ENCODE data around the gene ARHGEF19. TPM values are rescaled to one million over a fixed set of nuclear protein-coding genes. Genes with fewer than 3 reads are reported as not detected.
"Not testable (repeated sequence)": the region's sequence is repeated elsewhere in the genome, so short reads cannot be mapped to it uniquely, and the experiment has no call there.

Gene ARHGEF19
- total and polyA plus RNA-seq, 5 donors = 2.2 to 4.3 (median 2.7) TPM

DNA sequence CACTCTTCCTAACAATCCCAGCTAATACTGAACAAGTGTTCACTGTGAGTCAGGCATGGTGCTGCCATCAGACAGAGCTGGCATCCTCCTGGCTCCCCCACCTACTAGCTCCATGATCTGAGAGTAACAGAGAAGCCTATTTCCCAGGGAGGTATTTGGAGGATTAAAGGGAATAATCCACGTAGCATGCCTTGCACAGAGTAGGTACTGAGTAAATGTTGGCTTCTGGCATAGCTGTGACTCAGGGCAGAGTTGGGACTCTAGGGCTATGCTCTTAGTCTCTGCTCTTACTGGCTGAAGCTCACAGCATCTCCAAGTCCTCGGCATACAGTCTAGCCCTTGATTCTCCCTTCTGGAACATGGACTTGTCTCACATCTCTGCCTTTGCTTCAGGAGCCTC is 8.2 kb downstream of the ARHGEF19 start:
- no peak for ATAC-seq
- intact Hi-C loops (cut with DNase I) = no loop called here
- WGBS = 91% methylated on average over 2 of the region's 2 CpGs
- DNase-seq = no peak
- H3K4me3 ChIP-seq (ENCODE audit: low read length) = no peak overlapping the region
- no peaks in the 10 kb centered on the region for H3K27me3 ChIP-seq (ENCODE audit: control insufficient read depth, insufficient read depth)
- no peaks in the 10 kb centered on the region for H3K9me3 ChIP-seq (ENCODE audit: control insufficient read depth, low read length)
- H3K27ac ChIP-seq (ENCODE audit: low read length) = no peak overlapping the region
- peaks cover 2% of the 10 kb centered on the region for H3K4me1 ChIP-seq (ENCODE audit: control insufficient read depth, insufficient read depth, low read length)

- H3K4me1 ChIP-seq (ENCODE audit: control insufficient read depth, insufficient read depth, low read length) = peaks cover 2% of the 10 kb centered on the region
- H3K9me3 ChIP-seq (ENCODE audit: control insufficient read depth, low read length) = no peaks in the 10 kb centered on the region
- ATAC-seq = no peak
- DNase-seq = no peak
- no peak overlapping the region for H3K27ac ChIP-seq (ENCODE audit: low read length)
- H3K4me3 ChIP-seq (ENCODE audit: low read length) = no peak overlapping the region
- no peaks in the 10 kb centered on the region for H3K27me3 ChIP-seq (ENCODE audit: control insufficient read depth, insufficient read depth)
- 51% methylated on average over 3 of the region's 3 CpGs for WGBS
- intact Hi-C loops (cut with DNase I) = no loop called here
Observed at GRCh38 chr1:16203550-16203949, 8.9 kb downstream of the ARHGEF19 start.

DNA sequence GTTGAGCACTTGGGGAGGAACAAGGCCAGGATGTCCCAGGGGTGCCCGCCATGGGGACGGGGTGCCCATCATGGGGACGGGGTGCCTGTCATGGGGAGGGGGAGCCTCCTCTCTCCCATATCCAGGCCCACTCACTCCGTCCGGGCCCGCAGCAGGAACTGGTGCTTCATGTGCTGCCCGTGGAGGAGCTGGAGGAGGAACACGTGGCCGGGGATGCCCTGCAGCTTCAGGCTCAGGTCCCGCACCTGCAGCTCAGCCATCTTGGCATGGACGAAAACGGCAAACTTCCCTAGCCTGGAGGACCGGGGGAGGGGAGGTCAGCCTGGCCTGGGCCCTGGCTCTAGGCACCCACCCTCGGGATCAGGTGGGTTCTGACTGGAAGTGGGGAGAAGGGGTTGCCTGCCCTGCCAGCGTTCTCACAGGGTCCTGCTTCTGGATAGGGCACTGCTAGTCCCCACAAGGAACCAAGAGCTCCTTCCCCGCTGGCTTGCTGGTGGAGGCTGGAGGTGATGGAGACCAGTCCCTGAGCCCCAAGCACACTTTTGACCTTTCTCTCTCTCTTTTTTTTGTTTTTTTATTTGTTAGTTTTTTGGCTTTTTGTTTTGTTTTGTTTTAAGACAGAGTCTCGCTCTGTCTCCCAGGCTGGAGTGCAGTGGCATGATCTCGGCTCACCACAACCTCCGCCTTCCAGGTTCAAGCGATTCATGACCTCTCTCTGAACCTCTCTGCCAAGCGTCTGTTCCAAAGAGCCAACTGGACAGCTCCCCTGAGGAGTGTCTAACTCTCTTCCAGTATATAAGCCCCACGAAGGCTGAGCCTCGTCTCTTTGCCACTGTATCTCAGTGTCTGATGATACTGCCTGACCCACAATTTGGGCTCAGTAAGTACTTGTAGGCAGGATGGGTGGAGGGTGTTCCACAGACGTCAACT is 9.9 kb downstream of the ARHGEF19 start:
- WGBS = 80% methylated on average over 24 of the region's 24 CpGs
- intact Hi-C loops (cut with DNase I) = no loop called here
- Histone ChIP-seq H3K27ac (ENCODE audit: low read length) (no peak overlapping the region), H3K9me3 (ENCODE audit: control insufficient read depth, low read length) (no peaks in the 10 kb centered on the region), H3K4me3 (ENCODE audit: low read length) (no peak overlapping the region), H3K27me3 (ENCODE audit: control insufficient read depth, insufficient read depth) (no peaks in the 10 kb centered on the region), H3K4me1 (ENCODE audit: control insufficient read depth, insufficient read depth, low read length) (peaks cover 2% of the 10 kb centered on the region)
- DNase-seq = peak in 2 of 3 donors; percentile 53 to 61
- ATAC-seq = no peak

DNA sequence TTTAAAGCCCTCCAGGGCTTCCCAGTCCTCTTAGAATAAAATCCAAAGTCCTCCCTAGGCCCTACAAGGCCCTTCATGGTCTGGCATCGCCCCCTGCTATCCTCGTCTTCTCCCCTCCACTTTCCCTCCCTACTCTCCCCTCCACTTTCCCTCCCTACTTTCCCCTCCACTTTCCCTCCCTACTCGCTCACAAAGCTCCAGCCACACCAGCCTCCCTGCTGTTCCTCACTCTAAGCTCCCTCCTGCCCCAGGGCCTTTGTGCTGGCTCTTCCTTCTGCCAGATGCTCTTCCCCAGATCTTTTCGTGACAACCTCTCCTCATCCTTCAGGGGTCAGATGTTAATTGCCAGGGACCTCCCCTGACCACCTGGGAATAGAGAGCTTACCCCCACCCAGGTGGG is 12.8 kb downstream of the ARHGEF19 start:
- Histone ChIP-seq H3K27me3 (ENCODE audit: control insufficient read depth, insufficient read depth) (no peaks in the 10 kb centered on the region), H3K9me3 (ENCODE audit: control insufficient read depth, low read length) (no peaks in the 10 kb centered on the region), H3K27ac (ENCODE audit: low read length) (no peak overlapping the region), H3K4me3 (ENCODE audit: low read length) (no peak overlapping the region), H3K4me1 (ENCODE audit: control insufficient read depth, insufficient read depth, low read length) (no peaks in the 10 kb centered on the region)
- no peak for ATAC-seq
- WGBS = 94% methylated on average over 4 of the region's 4 CpGs
- intact Hi-C loops (cut with DNase I) = no loop called here
- DNase-seq = peak in 1 of 3 donors; percentile 25

- no peak overlapping the region for H3K27ac ChIP-seq (ENCODE audit: low read length)
- H3K4me1 ChIP-seq (ENCODE audit: control insufficient read depth, insufficient read depth, low read length) = no peaks in the 10 kb centered on the region
- H3K4me3 ChIP-seq (ENCODE audit: low read length) = no peak overlapping the region
- intact Hi-C loops (cut with DNase I) = no loop called here
- no peaks in the 10 kb centered on the region for H3K9me3 ChIP-seq (ENCODE audit: control insufficient read depth, low read length)
- 68% methylated on average over 1 of the region's 1 CpG for WGBS
- peak in 2 of 3 donors; percentile 16 to 30 for DNase-seq
- no peak for ATAC-seq
- no peaks in the 10 kb centered on the region for H3K27me3 ChIP-seq (ENCODE audit: control insufficient read depth, insufficient read depth)
Observed at GRCh38 chr1:16199157-16199501, 13.3 kb downstream of the ARHGEF19 start.

GRCh38 chr1:16198444-16199156 is 13.9 kb downstream of the ARHGEF19 start:
- Histone ChIP-seq H3K9me3 (ENCODE audit: control insufficient read depth, low read length) (no peaks in the 10 kb centered on the region), H3K27ac (ENCODE audit: low read length) (no peak overlapping the region), H3K27me3 (ENCODE audit: control insufficient read depth, insufficient read depth) (no peaks in the 10 kb centered on the region), H3K4me1 (ENCODE audit: control insufficient read depth, insufficient read depth, low read length) (no peaks in the 10 kb centered on the region), H3K4me3 (ENCODE audit: low read length) (no peak overlapping the region)
- ATAC-seq (no peak), DNase-seq (peak in 2 of 3 donors; percentile 32 to 43)
- 89% methylated on average over 8 of the region's 8 CpGs for WGBS
- intact Hi-C loops (cut with DNase I) = no loop called here

- WGBS = 64% methylated on average over 3 of the region's 3 CpGs
- DNase-seq (peak in 1 of 3 donors; percentile 18), ATAC-seq (no peak)
- no peaks in the 10 kb centered on the region for H3K27me3 ChIP-seq (ENCODE audit: control insufficient read depth, insufficient read depth)
- no peak overlapping the region for H3K27ac ChIP-seq (ENCODE audit: low read length)
- H3K9me3 ChIP-seq (ENCODE audit: control insufficient read depth, low read length) = no peaks in the 10 kb centered on the region
- intact Hi-C loops (cut with DNase I) = no loop called here
- H3K4me1 ChIP-seq (ENCODE audit: control insufficient read depth, insufficient read depth, low read length) = no peaks in the 10 kb centered on the region
- H3K4me3 ChIP-seq (ENCODE audit: low read length) = no peak overlapping the region
Observed at GRCh38 chr1:16196874-16197273, 15.6 kb downstream of the ARHGEF19 start.

DNA sequence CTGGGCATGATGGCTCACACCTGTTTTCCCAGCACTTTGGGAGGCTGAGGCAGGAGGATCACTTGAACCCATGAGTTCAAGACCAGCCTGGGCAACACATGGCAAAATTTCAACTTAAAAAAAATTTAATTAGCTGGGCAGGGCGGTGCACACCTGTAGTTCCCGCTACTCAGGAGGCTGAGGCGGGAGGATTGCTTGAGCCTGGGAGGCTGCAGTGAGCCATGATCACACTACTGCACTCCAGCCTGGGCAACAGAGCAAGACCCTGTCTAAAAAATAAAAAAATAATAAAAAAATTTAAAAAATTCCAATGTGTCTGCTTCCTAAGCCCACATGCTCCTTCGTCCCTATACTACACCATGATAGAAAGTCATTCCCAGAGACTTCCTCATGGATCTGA is 16.3 kb downstream of the ARHGEF19 start:
- ATAC-seq; H3K9me3 ChIP-seq (ENCODE audit: control insufficient read depth, low read length); H3K4me1 ChIP-seq (ENCODE audit: control insufficient read depth, insufficient read depth, low read length); H3K27me3 ChIP-seq (ENCODE audit: control insufficient read depth, insufficient read depth); H3K27ac ChIP-seq (ENCODE audit: low read length); H3K4me3 ChIP-seq (ENCODE audit: low read length); intact Hi-C loops (cut with DNase I): not testable (repeated sequence)
- 97% methylated on average over 4 of the region's 4 CpGs for WGBS
- DNase-seq = peak in 2 of 3 donors; percentile 14 to 31

DNA sequence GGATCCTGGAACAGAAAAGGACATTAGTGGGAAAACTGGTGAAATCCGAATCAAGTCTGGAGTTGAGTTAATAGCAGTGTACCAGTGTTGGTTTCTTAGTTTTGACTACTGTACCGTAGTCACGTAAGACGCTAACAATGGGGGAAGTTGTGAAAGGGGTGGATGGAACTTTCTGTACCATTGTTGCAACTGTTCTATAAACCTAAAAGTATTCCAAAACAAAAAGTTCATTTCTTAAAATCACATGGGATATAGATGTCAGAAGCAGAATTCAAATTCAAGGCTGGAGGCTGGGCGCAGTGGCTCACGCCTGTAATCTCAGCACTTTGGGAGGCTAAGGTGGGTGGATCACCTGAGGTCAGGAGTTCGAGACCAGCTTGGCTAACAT is 16.9 kb downstream of the ARHGEF19 start:
- intact Hi-C loops (cut with DNase I) = no loop called here
- no peaks in the 10 kb centered on the region for H3K9me3 ChIP-seq (ENCODE audit: control insufficient read depth, low read length)
- no peak overlapping the region for H3K27ac ChIP-seq (ENCODE audit: low read length)
- no peak for ATAC-seq
- H3K27me3 ChIP-seq (ENCODE audit: control insufficient read depth, insufficient read depth) = no peaks in the 10 kb centered on the region
- no peaks in the 10 kb centered on the region for H3K4me1 ChIP-seq (ENCODE audit: control insufficient read depth, insufficient read depth, low read length)
- H3K4me3 ChIP-seq (ENCODE audit: low read length) = no peak overlapping the region
- DNase-seq = no peak
- WGBS = 89% methylated on average over 7 of the region's 7 CpGs

DNA sequence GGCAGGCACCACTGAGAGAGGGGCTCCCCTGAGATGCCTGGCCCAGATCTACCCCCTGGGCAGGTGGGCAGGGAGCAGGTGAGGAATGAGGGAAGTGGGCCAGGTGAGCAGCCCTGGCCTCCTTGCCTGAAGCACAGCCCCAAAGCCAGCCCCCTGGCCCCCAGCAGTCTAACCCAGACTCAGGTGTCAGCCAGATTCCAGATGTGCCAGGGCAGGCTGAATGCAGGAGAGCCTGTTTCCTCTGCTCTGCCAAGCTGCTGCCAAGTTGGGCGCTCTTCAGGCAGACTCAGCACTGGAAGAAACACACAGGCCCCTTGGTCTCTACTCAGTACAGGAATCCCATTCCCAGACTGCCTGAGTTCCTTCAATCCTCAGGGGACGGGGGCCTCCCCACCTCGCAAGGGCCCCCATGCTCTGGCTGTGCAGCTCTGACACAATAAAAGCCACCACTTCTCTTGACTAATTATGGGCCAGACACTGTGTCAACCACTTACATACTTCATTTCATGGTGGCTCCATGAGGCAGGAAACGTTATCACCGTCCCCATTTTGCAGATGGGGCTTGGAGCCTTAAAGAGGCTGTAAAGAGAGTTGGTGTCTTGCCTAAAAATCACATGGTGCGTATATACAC is 20.4 kb downstream of the ARHGEF19 start:
- H3K4me1 ChIP-seq (ENCODE audit: control insufficient read depth, insufficient read depth, low read length) = peaks cover 2% of the 10 kb centered on the region
- DNase-seq (peak in 1 of 3 donors; percentile 45), ATAC-seq (no peak)
- intact Hi-C loops (cut with DNase I) = no loop called here
- H3K27ac ChIP-seq (ENCODE audit: low read length) = no peak overlapping the region
- 81% methylated on average over 6 of the region's 6 CpGs for WGBS
- H3K27me3 ChIP-seq (ENCODE audit: control insufficient read depth, insufficient read depth) = no peaks in the 10 kb centered on the region
- no peaks in the 10 kb centered on the region for H3K9me3 ChIP-seq (ENCODE audit: control insufficient read depth, low read length)
- no peak overlapping the region for H3K4me3 ChIP-seq (ENCODE audit: low read length)

- Histone ChIP-seq H3K27ac (ENCODE audit: low read length) (no peak overlapping the region), H3K4me3 (ENCODE audit: low read length) (no peak overlapping the region), H3K4me1 (ENCODE audit: control insufficient read depth, insufficient read depth, low read length) (peaks cover 2% of the 10 kb centered on the region), H3K9me3 (ENCODE audit: control insufficient read depth, low read length) (no peaks in the 10 kb centered on the region), H3K27me3 (ENCODE audit: control insufficient read depth, insufficient read depth) (no peaks in the 10 kb centered on the region)
- 81% methylated on average over 1 of the region's 1 CpG for WGBS
- intact Hi-C loops (cut with DNase I) = no loop called here
- DNase-seq (peak in 1 of 3 donors; percentile 84), ATAC-seq (no peak)
Observed at GRCh38 chr1:16191309-16191708, 21.1 kb downstream of the ARHGEF19 start.

All from right cardiac atrium (tissue), 5 donors.